Measurements from ENCODE around the gene LRBA.

LRBA gene

GRCh38 chr4:150235808-150236271, 779.2 kb downstream of the LRBA start:
- TF ChIP-seq POLR2AphosphoS5 (IDR thresholded peaks at IDR 0.05; ENCODE audit: low read depth, low read length) (no peak), POLR2A (IDR thresholded peaks at IDR 0.05; ENCODE audit: low read depth, low read length) (no peak), TAF1 (IDR thresholded peaks at IDR 0.05; ENCODE audit: borderline replicate concordance, low read depth, low read length) (no peak)
- DNase-seq (ENCODE audit: insufficient read length), result no peak
- FAIRE-seq, result no peak

DNA sequence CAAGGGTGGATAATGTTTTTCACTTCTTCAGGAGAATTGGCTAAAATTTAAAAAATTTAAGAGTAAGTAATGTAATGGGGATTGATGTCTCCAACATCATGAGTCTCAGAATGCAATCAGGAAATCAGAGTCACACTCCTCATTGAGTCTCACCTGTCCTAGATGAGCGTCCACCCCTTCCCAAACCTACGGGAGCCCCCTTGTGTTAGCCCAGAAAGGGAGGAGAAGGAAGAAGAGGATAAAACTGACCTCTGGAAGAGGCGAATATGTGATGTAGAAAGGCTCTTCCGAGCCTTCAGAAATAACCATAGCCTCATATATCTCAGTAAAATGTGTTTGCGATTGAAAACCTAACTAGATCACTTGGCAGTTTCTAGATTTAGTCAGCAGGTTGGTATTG, 779.8 kb downstream of the LRBA start:
- DNase-seq (ENCODE audit: insufficient read length), result no peak
- FAIRE-seq, result no peak
- TF ChIP-seq POLR2A (IDR thresholded peaks at IDR 0.05; ENCODE audit: low read depth, low read length) (no peak), POLR2AphosphoS5 (IDR thresholded peaks at IDR 0.05; ENCODE audit: low read depth, low read length) (no peak), TAF1 (IDR thresholded peaks at IDR 0.05; ENCODE audit: borderline replicate concordance, low read depth, low read length) (no peak)

- FAIRE-seq, result no peak
- TF ChIP-seq TAF1 (IDR thresholded peaks at IDR 0.05; ENCODE audit: borderline replicate concordance, low read depth, low read length), result no peak
- no peak for DNase-seq (ENCODE audit: insufficient read length)
Measured at GRCh38 chr4:150234246-150234645, 780.8 kb downstream of the LRBA start.

DNA sequence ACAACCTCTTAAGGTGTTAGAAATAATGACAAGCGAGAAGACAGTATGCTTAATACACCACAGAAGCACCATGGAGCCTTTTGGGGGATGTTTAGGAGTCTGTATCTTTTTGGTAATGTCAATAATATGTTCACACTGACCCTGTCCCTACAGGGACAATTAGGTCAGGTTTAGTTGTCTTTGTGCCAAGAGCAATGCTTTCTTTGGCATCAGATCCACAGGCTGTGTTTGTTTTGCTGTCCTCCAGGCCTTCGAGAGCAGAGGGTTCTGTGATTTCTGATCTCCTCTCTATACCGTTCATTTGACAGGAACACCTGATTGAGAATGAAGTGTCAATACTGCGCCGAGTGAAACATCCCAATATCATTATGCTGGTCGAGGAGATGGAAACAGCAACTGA, 783.1 kb downstream of the LRBA start:
- DNase-seq (ENCODE audit: insufficient read length) (no peak), FAIRE-seq (no peak)
- TF ChIP-seq POLR2A (IDR thresholded peaks at IDR 0.05; ENCODE audit: low read depth, low read length) (no peak), TAF1 (IDR thresholded peaks at IDR 0.05; ENCODE audit: borderline replicate concordance, low read depth, low read length) (no peak), POLR2AphosphoS5 (IDR thresholded peaks at IDR 0.05; ENCODE audit: low read depth, low read length) (no peak)

- TF ChIP-seq POLR2A (IDR thresholded peaks at IDR 0.05; ENCODE audit: low read depth, low read length) (no peak), TAF1 (IDR thresholded peaks at IDR 0.05; ENCODE audit: borderline replicate concordance, low read depth, low read length) (no peak), POLR2AphosphoS5 (IDR thresholded peaks at IDR 0.05; ENCODE audit: low read depth, low read length) (no peak)
- DNase-seq (ENCODE audit: insufficient read length) (no peak), FAIRE-seq (no peak)
Measured at GRCh38 chr4:150231107-150231770, 783.8 kb downstream of the LRBA start.

DNA sequence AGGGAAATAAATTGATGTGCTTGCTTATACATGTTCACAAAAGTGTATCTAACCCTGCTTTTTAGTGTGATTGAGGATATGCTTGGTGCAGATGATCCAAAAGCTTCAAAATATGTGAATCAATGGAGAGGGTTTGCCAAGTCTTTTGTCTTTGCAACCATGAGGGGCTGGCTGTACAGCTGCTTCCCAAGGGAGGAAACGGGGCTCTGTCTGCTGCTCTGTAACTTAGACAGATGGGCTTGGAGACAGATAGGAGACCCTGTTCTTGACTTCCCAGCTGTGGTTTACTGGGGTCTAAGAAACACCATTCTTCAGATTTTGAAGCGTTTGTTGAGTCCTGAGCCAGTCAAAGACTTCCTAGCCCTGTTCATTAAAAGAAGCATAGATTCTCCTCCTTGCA, 784.5 kb downstream of the LRBA start:
- TF ChIP-seq TAF1 (IDR thresholded peaks at IDR 0.05; ENCODE audit: borderline replicate concordance, low read depth, low read length) (no peak), POLR2AphosphoS5 (IDR thresholded peaks at IDR 0.05; ENCODE audit: low read depth, low read length) (no peak), POLR2A (IDR thresholded peaks at IDR 0.05; ENCODE audit: low read depth, low read length) (no peak)
- FAIRE-seq (no peak), DNase-seq (ENCODE audit: insufficient read length) (no peak)

GRCh38 chr4:150229520-150229919, 785.6 kb downstream of the LRBA start:
- FAIRE-seq, result no peak
- no peak for TF ChIP-seq POLR2A (IDR thresholded peaks at IDR 0.05; ENCODE audit: low read depth, low read length)
- TF ChIP-seq TAF1 (IDR thresholded peaks at IDR 0.05; ENCODE audit: borderline replicate concordance, low read depth, low read length), result no peak
- no peak for TF ChIP-seq POLR2AphosphoS5 (IDR thresholded peaks at IDR 0.05; ENCODE audit: low read depth, low read length)
- DNase-seq (ENCODE audit: insufficient read length), result no peak

DNA sequence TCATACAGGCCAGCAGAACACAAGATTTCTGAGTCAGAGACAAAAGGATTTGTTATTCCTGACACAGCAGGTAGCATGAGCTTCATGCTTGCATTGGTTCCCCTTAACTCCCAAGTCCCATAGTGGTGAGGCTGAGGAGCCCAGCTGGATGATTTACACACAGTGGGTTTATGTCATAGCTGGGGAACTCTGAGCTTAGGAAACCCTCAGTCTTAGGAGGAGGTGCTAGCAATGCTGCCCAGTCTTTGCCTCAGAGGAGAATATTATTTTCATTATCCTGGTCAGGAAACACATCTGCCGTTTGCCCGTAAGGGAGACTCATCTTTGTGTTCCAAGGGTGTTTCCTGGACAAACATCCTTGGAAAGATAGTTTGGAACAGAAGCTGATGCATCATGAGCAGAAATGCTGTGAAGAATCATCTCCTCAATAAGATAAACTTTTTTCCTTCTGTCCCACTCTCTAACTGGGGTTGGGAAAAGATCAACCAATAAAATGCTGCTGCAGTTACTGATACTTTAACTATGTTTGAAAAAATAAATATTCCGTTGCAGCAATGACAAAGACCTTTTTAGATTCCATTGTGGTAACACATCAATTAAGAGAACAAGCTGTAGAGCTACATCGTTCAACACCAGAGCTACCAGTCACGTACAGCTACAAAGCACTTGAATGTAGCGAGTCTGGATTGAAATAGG, 790.0 kb downstream of the LRBA start:
- no peak for TF ChIP-seq POLR2AphosphoS5 (IDR thresholded peaks at IDR 0.05; ENCODE audit: low read depth, low read length)
- TF ChIP-seq TAF1 (IDR thresholded peaks at IDR 0.05; ENCODE audit: borderline replicate concordance, low read depth, low read length), result no peak
- no peak for TF ChIP-seq POLR2A (IDR thresholded peaks at IDR 0.05; ENCODE audit: low read depth, low read length)
- no peak for FAIRE-seq
- DNase-seq (ENCODE audit: insufficient read length), result no peak

DNA sequence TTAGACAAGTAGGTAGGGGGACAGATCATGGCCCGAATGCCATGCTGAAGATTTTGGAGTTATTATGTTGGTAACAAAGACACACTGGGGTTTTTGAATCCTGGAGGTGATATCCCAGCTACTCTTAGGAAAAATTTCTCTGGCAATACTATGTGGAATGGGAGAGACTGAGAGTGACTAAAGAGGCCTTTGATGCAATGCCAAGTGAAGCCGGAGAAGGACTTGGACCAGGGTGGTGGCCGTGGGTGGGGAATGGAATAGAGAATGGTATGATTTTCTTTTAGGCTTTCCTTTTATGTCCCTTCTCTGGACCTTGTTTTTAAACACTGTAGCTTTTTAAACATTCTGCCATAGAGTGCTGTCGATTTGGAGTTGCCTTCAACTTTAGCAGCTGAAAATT, 795.2 kb downstream of the LRBA start:
- FAIRE-seq (no peak), DNase-seq (ENCODE audit: insufficient read length) (no peak)
- no peak for TF ChIP-seq POLR2AphosphoS5 (IDR thresholded peaks at IDR 0.05; ENCODE audit: low read depth, low read length)
- no peak for TF ChIP-seq POLR2A (IDR thresholded peaks at IDR 0.05; ENCODE audit: low read depth, low read length)
- no peak for TF ChIP-seq TAF1 (IDR thresholded peaks at IDR 0.05; ENCODE audit: borderline replicate concordance, low read depth, low read length)

DNA sequence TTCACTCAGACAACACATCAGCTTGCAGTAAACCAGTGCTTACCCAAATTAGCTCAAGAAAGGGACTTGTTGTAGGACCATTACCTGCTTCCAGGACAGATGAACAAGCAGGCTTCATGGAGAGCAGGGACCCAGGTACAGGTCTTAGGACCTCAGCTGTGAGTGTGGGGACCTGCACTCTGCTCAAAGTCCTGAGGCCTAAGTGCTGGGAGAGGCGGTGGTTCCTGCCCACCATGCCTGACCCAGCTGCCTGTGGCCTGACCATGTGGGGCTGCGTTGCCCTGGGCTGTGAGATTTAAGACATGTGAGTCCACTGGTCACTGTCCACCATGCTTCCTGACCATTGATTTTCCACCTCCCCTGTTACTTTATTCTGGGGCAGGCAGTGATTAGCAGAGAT, 796.6 kb downstream of the LRBA start:
- DNase-seq (ENCODE audit: insufficient read length), result no peak
- FAIRE-seq, result no peak
- TF ChIP-seq TAF1 (IDR thresholded peaks at IDR 0.05; ENCODE audit: borderline replicate concordance, low read depth, low read length) (no peak), POLR2A (IDR thresholded peaks at IDR 0.05; ENCODE audit: low read depth, low read length) (no peak), POLR2AphosphoS5 (IDR thresholded peaks at IDR 0.05; ENCODE audit: low read depth, low read length) (no peak)

GRCh38 chr4:150217808-150218207, 797.3 kb downstream of the LRBA start:
- FAIRE-seq (no peak), DNase-seq (ENCODE audit: insufficient read length) (no peak)
- TF ChIP-seq POLR2A (IDR thresholded peaks at IDR 0.05; ENCODE audit: low read depth, low read length), result no peak
- no peak for TF ChIP-seq TAF1 (IDR thresholded peaks at IDR 0.05; ENCODE audit: borderline replicate concordance, low read depth, low read length)
- TF ChIP-seq POLR2AphosphoS5 (IDR thresholded peaks at IDR 0.05; ENCODE audit: low read depth, low read length), result no peak

DNA sequence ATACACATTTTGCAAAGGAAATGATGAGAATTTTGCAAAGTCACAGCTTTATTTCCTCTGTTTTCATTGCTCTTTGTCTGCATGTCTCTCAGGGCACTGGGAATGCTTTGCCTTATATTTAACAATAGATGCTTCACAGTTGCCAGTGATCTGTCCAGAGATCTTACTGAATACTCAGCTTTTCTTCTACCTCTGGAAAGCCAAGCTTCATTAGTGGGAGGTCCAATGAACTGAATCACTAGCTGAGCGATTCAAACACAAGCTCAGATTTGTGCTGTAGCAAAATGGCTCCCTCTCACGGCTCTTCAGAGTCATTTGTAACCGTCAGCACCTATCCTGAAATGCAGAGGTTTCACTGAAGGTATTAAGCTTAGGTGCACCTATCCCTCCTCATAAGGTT, 797.9 kb downstream of the LRBA start:
- TF ChIP-seq POLR2AphosphoS5 (IDR thresholded peaks at IDR 0.05; ENCODE audit: low read depth, low read length) (no peak), POLR2A (IDR thresholded peaks at IDR 0.05; ENCODE audit: low read depth, low read length) (no peak), TAF1 (IDR thresholded peaks at IDR 0.05; ENCODE audit: borderline replicate concordance, low read depth, low read length) (no peak)
- no peak for DNase-seq (ENCODE audit: insufficient read length)
- no peak for FAIRE-seq

Measured in GM12892 (cell line).